SK-N-SH treated with all-trans-retinoic acid at 6 μM for 48 hours (cell line): ENCODE data around the gene FETUB.
"Not testable (repeated sequence)": the region's sequence is repeated elsewhere in the genome, so short reads cannot be mapped to it uniquely, and the experiment has no call there.

Experiments
- ATAC-seq: fragments of 200-7000 bp; cut with Tn5 transposase; 3 replicates; pipeline ENCODE4 v1.9.1; 2020; ENCODE audit warnings: mild to moderate bottlenecking, moderate library complexity
- ARNTL ChIP-seq: fragments of 450-650 bp; formaldehyde crosslinking; IDR thresholded peaks from 2 replicates; pipeline ENCODE4 v1.5.0; 2020; ENCODE audit warnings: low read depth, mild to moderate bottlenecking, moderate library complexity, borderline replicate concordance
- BACH2 ChIP-seq: fragments of 250-450 bp; sonication (Bioruptor Pico); IDR thresholded peaks from 2 replicates; pipeline ENCODE4 v1.9.0; 2021; ENCODE audit warnings: mild to moderate bottlenecking, borderline replicate concordance
- CSDC2 ChIP-seq: fragments of 250-450 bp; sonication (Bioruptor Pico); IDR thresholded peaks from 2 replicates; pipeline ENCODE4 v1.5.0; 2020; ENCODE audit warnings: mild to moderate bottlenecking, moderate library complexity
- CSRNP3 ChIP-seq: fragments of 250-450 bp; sonication (Bioruptor Pico); IDR thresholded peaks from 2 replicates; pipeline ENCODE4 v1.5.1; 2021; ENCODE audit warnings: mild to moderate bottlenecking, moderate library complexity
- ESRRG ChIP-seq: fragments of 250-450 bp; sonication (Bioruptor Pico); IDR thresholded peaks from 2 replicates; pipeline ENCODE4 v1.6.1; 2021; ENCODE audit warnings: mild to moderate bottlenecking
- GLIS3 ChIP-seq: fragments of 250-450 bp; sonication (Bioruptor Pico); IDR thresholded peaks from 2 replicates; pipeline ENCODE4 v1.5.0; 2020; ENCODE audit warnings: mild to moderate bottlenecking, moderate library complexity
- ISL1 ChIP-seq: fragments of 250-450 bp; sonication (Bioruptor Pico); IDR thresholded peaks from 2 replicates; pipeline ENCODE4 v2.1.2; 2022; ENCODE audit warnings: mild to moderate bottlenecking, moderate library complexity
- OSR1 ChIP-seq: fragments of 250-450 bp; sonication (Bioruptor Pico); IDR thresholded peaks from 2 replicates; pipeline ENCODE4 v1.8.0; 2022; ENCODE audit warnings: moderate library complexity, mild to moderate bottlenecking, inconsistent platforms
- PATZ1 ChIP-seq: fragments of 250-450 bp; sonication (Bioruptor Pico); IDR thresholded peaks from 2 replicates; pipeline ENCODE4 v1.8.0; 2020; ENCODE audit warnings: mild to moderate bottlenecking, moderate library complexity, borderline replicate concordance
- POU6F1 ChIP-seq: fragments of 250-450 bp; sonication (Bioruptor Pico); IDR thresholded peaks from 2 replicates; pipeline ENCODE4 v1.8.0; 2021; ENCODE audit warnings: low read depth, mild to moderate bottlenecking, moderate library complexity, borderline replicate concordance
- RARB ChIP-seq: fragments of 250-450 bp; sonication (Bioruptor Pico); IDR thresholded peaks from 2 replicates; pipeline ENCODE4 v1.8.0; 2021; ENCODE audit warnings: mild to moderate bottlenecking, moderate library complexity
- SNAI2 ChIP-seq: fragments of 250-450 bp; sonication (Bioruptor Pico); IDR thresholded peaks from 2 replicates; pipeline ENCODE4 v1.5.0; 2020; ENCODE audit warnings: mild to moderate bottlenecking, moderate library complexity
- TCF4 ChIP-seq: fragments of 250-450 bp; sonication (Bioruptor Pico); IDR thresholded peaks from 2 replicates; pipeline ENCODE4 v1.8.0; 2021; ENCODE audit warnings: mild to moderate bottlenecking, moderate library complexity, borderline replicate concordance
- TOX ChIP-seq: fragments of 250-450 bp; sonication (Bioruptor Pico); IDR thresholded peaks from 2 replicates; pipeline ENCODE4 v1.8.0; 2021; ENCODE audit warnings: mild to moderate bottlenecking, moderate library complexity, borderline replicate concordance
- TSHZ2 ChIP-seq: fragments of 250-450 bp; sonication (Bioruptor Pico); IDR thresholded peaks from 2 replicates; pipeline ENCODE4 v1.5.0; 2020; ENCODE audit warnings: mild to moderate bottlenecking, moderate library complexity
- ZC3H10 ChIP-seq: fragments of 250-450 bp; sonication (Bioruptor Pico); IDR thresholded peaks from 2 replicates; pipeline ENCODE4 v1.5.1; 2021; ENCODE audit warnings: mild to moderate bottlenecking, moderate library complexity
- ZFP3 ChIP-seq: fragments of 250-450 bp; sonication (Bioruptor Pico); IDR thresholded peaks from 2 replicates; pipeline ENCODE4 v1.5.0; 2020; ENCODE audit warnings: mild to moderate bottlenecking, moderate library complexity
- ZFP30 ChIP-seq: fragments of 450-650 bp; formaldehyde crosslinking; IDR thresholded peaks from 2 replicates; pipeline ENCODE4 v1.5.0; 2022; ENCODE audit warnings: mild to moderate bottlenecking, moderate library complexity
- ZNF565 ChIP-seq: fragments of 450-650 bp; formaldehyde crosslinking; conservative IDR thresholded peaks from 2 replicates; pipeline ENCODE4 v1.5.0; 2020; ENCODE audit warnings: low read depth, mild to moderate bottlenecking, moderate library complexity
- ZNF8 ChIP-seq: fragments of 450-650 bp; formaldehyde crosslinking; IDR thresholded peaks from 2 replicates; pipeline ENCODE4 v1.5.0; 2020; ENCODE audit warnings: mild to moderate bottlenecking, moderate library complexity

Gene FETUB

GRCh38 chr3:186696522-186696921 is 56.3 kb downstream of the FETUB start:
- TF ChIP-seq CSDC2 (CRISPR knock-in tag) (no peak), RARB (no peak), CSRNP3 (no peak), ISL1 (no peak), GLIS3 (CRISPR knock-in tag) (no peak), BACH2 (CRISPR knock-in tag) (no peak), TCF4 (CRISPR knock-in tag) (no peak), ZC3H10 (no peak), ZFP30 (CRISPR knock-in tag) (no peak)
- ATAC-seq = no peak

- ATAC-seq = no peak
- TF ChIP-seq TOX (CRISPR knock-in tag) (no peak), ZFP30 (CRISPR knock-in tag) (no peak), OSR1 (CRISPR knock-in tag) (no peak), ZNF8 (no peak), TCF4 (CRISPR knock-in tag) (no peak)
Observed at GRCh38 chr3:186697510-186697909, 57.3 kb downstream of the FETUB start.

GRCh38 chr3:186700267-186700666 is 60.1 kb downstream of the FETUB start:
- no peak for ATAC-seq
- TF ChIP-seq BACH2 (CRISPR knock-in tag) = no peak
- TF ChIP-seq ZFP30 (CRISPR knock-in tag) = no peak
- TF ChIP-seq ISL1 = no peak
- TF ChIP-seq TCF4 (CRISPR knock-in tag) = no peak
- no peak for TF ChIP-seq RARB
- no peak for TF ChIP-seq ZC3H10
- no peak for TF ChIP-seq CSDC2 (CRISPR knock-in tag)
- TF ChIP-seq ESRRG = no peak
- no peak for TF ChIP-seq TSHZ2 (CRISPR knock-in tag)
- TF ChIP-seq ZNF565 (CRISPR knock-in tag) = no peak
- no peak for TF ChIP-seq POU6F1 (CRISPR knock-in tag)
- TF ChIP-seq ZFP3 = no peak
- no peak for TF ChIP-seq SNAI2 (CRISPR knock-in tag)
- no peak for TF ChIP-seq PATZ1 (CRISPR knock-in tag)
- no peak for TF ChIP-seq GLIS3 (CRISPR knock-in tag)
- TF ChIP-seq TOX (CRISPR knock-in tag) = no peak
- TF ChIP-seq ARNTL (CRISPR knock-in tag) = no peak

GRCh38 chr3:186702451-186702850 is 62.3 kb downstream of the FETUB start:
- not testable (repeated sequence) for ATAC-seq
